NCI-H1092 treated with DMSO at 0.1 percent for 48 hours (cell line): ENCODE measurements around the gene STAP1.
A peak's percentile ranks its signal among the peaks of the same experiment; 100 is the strongest.
"Not testable (repeated sequence)": the region's sequence is repeated elsewhere in the genome, so short reads cannot be mapped to it uniquely, and the experiment has no call there.

Experiments
- DNase-seq: peaks from one replicate; lab custom pipeline; 2025; lab: John Stamatoyannopoulos, UW

The STAP1 gene

DNA sequence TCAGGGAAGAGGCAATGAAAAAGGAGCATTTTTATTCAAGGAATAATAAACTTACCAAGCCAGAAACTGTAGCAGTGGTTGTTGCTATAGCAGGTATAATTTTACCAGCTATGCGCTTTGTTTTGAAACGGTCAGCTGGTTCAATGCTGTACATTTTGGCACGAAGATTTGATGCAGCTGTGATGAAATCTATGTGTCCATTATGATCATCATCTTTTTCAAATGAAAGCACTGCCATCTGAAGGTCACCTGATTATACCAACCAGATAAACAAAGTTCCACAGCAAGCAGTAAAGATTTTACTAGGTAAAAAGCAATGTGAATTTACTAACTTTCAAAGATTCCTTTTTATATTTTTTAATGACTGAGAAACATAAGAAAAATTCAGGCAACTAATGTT, 66.4 kb downstream of the STAP1 start:
- peak; percentile 10 for DNase-seq

DNA sequence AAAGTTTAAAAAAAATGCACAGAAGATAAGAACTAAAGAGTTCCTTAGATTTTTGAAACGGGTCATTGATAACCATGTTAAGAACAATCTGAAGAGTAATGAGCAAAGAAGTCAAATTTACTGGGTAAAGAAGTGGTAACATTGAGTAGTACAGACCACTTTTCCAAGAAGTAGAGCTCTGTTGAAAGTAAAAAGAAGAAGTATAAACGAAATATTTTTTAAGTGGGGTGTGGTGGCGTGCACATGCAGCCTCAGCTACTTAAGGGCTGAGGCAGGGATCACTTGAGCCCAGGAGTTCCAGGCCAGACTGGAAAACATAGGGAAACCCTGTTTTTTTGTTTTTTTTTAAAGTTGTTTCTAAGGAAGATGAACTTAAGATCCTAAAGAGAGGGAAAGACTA, 74.0 kb downstream of the STAP1 start:
- no peak for DNase-seq

- no peak for DNase-seq
These were observed 76.2 kb downstream of the STAP1 start for GRCh38 chr4:67634741-67635140.

DNA sequence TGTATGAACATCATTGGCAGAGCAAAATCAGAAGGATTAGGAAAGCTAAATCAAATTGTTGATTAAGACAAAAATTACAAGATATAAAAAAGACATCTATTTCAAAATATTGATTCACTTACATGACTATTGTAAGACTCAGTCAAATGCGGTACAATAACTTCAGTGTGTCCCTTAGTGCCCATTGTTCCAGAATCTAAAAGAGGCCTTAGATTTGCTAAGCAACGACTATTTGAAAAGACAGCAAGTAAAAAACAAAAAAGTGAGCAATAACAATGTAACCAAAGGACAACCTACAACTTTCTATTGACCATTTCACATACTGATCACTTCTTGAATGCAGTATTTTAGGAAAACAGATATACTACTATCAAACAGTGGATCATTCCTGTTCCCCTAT, 76.8 kb downstream of the STAP1 start:
- no peak for DNase-seq

DNA sequence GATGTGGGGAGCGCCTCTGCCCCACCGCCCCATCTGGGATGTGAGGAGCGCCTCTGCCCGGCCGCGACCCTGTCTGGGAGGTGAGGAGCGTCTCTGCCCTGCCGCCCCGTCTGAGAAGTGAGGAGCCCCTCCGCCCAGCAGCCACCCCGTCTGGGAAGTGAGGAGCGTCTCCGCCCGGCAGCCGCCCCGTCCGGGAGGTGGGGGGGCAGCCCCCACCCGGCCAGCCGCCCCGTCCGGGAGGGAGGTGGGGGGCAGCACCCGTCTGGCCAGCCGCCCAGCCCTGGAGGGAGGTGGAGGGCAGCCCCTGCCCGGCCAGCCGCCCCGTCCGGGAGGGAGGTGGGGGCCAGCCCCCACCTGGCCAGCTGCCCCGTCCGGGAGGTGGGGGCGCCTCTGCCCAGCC, 78.5 kb downstream of the STAP1 start:
- DNase-seq, result not testable (repeated sequence)

- DNase-seq, result no peak
These were observed 79.6 kb downstream of the STAP1 start for GRCh38 chr4:67638136-67638535.

- no peak for DNase-seq
These were observed 93.0 kb downstream of the STAP1 start for GRCh38 chr4:67651536-67651935.
